ELF-1 (cell line): ENCODE results near the gene MYO5B.
"Not testable (repeated sequence)": the region's sequence is repeated elsewhere in the genome, so short reads cannot be mapped to it uniquely, and the experiment has no call there.

Source experiments
- DNase-seq: peaks from one replicate; pipeline ENCODE4 v3.0.0-alpha.2; 2016; ENCODE audit warnings: low read depth, low spot score

MYO5B gene

DNA sequence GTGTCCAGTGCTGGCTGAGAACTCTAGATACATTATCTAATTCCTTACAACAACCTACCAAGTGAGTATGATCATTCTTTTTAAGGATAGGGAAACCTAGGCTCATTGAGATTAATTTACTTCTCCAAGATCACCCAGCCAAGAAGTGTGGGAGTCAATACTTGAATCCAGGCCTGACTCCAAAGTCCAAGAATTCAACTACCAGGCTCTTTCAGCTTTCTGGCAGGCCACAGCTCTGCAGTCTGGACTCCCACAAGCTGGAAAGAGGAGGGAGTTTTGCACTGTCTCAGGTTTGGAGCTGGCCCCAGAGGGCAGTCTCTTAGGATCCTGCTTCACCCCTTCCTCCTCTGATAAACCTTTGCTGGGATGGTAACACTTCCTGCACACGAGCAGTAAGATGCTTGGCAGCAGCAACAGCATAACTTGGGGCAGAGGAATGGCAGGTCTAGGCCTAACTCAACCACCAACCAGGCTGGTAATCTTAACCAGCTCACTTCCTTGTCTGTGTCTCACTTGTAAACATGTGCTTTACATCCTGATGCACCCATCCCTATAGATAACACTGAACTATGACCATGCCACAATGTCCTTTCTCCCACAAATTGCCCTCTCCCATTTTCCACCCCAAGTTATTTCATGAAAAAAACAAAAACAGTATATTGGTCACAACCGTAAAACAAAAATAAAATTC, 270.5 kb downstream of the MYO5B start:
- DNase-seq = no peak

DNA sequence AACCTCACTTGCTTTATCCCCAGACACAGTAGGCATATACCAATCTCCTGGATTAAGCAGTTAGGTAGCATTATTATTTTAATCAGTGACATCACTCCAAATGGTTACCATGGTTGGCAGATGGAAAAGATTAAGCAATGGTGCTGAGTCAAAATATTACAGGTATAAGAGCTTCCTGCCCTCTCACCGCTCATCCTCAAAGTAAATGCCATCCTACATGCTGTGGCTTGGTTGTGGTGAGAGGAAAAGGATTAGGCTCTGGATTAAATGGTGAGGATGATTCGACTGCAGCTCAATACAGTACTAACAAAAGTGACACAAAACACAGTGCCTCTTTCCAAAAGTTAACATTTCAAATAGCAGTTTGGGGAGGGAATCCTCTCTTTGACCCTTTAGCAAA, 272.7 kb downstream of the MYO5B start:
- DNase-seq = no peak

DNA sequence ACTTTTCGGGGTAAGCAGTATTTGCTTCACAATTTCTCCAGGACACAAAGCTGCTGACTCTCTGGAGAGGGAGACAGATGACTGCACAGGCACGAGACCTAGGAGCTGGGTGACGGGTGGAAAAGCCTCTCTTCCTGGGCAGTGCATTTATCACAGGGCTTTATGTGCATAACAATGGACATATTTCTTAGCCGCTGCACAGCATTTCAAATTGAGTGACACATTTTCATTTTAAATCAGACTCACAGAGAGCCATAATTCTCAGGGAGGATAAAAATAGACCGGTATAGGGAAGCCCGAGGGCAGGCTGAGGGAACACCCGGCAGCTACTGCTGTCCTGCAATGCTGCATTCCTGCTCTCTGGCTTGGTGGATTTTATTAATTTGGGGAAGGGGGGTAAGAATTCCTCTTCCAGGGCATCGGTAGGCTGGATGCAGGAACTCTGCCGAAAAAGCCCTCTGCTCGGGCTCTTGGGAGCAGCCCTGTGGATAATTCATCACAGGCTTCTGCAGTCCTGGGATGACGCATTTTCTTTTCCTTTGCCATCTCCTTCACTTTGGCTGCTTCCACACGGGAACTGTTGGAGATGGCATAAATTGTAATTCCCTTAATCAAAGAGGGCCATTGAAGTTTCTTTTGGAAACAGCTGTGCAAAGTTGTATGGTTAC, 273.5 kb downstream of the MYO5B start:
- no peak for DNase-seq

DNA sequence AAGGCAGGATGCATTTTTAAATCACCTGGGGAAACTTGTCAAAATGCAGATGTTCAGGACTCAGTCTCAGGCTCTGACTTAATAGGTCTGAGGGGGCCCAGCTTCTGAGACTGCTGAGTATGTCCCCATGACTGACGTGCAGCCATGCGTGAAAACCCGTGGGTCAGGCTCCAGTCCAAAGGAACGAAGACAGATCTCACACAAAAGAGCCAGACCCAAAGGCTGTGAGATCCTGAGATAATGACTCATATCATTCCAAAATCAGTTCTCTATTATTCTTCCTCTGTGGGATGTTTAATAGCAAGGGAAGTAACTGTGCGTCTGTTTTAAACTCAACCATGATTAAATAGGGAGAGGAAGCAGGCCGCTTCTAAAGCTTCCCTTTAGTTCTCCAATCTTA, 274.2 kb downstream of the MYO5B start:
- DNase-seq = no peak

DNA sequence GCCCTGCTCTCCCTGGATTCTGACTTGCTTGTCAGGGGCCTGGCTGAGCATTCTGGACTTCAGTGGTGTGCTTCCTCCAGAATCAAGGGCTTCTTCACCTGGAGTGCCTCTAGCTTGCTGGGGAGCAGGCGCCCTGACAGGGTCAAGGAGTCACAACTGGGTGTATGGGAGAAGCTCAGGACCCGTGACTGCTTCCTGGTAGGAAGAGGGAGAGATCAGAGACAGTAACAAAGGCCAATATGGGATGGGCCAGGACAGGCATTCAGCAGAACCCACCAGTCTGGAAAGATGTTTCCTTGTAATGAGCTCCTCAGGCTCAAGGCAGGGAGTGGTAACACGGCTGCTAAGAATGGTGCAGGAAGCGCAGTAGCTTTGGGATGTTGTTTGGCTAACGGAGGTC, 277.2 kb downstream of the MYO5B start:
- no peak for DNase-seq

DNA sequence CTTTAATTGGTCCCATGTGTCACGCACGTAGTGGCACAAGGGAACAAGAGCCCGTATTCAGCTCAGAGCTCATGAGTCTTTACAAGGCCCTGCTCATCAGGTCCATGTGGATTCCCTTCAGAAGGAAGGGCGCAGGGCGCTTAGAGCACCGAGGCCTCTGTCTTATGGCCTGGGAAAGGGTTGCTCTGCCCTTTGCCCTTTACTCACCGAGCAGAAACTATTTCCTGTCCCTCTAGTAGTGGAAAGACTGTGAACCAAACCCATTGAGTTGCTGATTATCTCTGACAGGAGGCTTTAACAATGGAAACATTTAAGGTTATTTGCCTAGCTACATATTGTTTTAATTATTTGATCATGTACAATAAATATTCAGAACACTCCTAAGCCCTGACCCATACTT, 279.6 kb downstream of the MYO5B start:
- no peak for DNase-seq

DNA sequence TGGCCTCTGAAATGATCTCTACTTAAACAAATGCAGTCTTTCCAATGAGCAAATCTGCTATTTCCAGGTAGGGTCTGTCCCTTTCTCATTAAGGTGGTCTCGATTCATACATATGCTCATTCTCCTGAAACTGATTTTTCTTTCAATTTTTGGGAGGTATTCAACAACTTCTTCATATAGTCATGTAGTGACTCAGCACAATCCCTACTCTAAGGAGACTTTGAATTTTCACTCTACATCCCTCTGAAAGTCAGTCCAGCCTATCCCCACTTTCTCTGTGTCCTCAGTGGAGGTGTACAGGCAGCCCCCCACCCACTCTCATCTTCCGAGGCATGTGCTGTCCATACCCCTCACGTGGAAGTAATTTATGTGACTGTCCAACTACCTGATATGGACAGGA, 281.7 kb downstream of the MYO5B start:
- no peak for DNase-seq

DNA sequence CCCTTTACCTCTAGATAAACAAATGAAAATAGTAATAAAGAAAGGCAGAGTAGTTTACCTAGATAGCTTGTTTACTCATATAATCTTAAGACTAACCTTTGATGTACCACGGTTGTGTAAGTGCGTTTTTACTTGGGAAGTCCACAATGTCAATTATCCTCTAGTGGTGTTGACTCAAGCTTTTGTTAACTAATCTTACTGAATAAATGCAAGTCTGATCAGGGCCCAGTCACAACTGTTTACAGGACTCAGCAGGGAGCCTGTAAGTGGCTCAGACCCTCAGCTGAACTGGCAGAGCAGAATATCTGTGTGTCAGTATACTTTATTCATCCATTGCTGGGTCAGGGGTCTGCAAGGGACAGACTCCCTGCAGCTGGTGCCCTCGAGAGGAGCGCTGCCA, 283.5 kb downstream of the MYO5B start:
- no peak for DNase-seq

DNA sequence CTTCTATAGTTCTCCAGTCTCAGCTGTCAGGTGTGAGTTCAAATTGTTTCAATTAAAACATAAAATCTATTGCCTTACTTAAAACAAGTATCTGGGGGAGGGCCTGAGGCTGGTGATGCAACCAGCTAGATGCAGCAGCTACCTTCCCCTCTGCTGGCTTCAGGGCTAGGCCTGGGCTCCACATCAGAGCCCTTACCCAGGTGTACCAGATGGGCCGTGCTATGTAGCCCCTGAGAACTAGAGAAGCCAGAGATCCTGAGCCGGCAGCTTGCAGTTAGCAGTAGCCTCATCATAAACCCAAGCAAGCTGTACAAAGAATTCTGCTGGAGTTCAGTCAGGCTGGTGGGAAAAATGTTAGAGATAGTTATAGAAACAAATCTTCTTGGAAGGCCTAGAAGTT, 284.0 kb downstream of the MYO5B start:
- no peak for DNase-seq

DNA sequence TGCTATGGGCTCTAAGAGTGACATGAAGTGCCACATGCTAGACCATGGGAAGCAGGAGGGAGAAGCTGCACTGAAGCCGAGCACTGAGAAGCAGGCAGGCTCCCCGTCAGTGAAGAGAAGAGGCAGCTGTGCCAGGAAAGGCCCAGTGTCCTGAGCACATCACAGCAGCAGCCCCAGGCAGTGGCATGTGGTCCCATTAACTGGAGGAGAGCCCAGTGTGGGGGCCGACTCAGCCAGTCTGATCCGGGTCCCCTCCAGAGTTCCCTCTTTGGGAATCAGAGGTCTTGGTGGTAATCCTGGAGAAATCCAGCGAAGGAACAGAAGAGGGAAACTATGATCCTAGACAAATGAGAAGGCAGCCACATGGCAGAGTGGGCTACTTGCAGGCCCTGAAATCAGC, 284.9 kb downstream of the MYO5B start:
- no peak for DNase-seq

DNA sequence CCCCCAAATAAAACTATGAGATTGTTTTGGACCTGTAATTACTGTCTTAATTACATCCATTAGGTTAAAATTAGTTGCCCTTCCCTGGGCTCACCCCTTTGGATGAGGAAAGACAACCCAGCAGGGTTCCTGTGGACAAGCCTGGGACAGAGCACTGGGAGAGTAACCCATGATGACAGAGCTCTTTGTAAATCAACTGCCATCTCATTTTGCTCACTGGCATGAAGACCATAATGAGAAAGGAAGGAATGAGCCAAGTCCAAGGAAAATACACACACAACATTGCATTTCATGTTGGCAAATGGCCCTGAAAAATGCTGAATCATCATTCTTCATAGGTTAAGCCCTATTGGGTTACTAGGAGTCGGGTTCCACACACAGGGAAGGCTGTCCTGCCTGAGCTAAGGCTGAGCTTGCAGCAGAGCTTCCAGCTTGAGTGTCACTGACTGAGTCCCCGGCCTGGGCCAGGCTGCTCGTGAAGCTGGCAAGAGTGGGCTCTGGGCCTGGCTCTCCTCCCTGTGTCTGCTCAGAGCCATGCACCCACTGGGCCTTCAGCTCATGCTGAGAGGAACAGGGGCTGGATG, 287.5 kb downstream of the MYO5B start:
- no peak for DNase-seq

DNA sequence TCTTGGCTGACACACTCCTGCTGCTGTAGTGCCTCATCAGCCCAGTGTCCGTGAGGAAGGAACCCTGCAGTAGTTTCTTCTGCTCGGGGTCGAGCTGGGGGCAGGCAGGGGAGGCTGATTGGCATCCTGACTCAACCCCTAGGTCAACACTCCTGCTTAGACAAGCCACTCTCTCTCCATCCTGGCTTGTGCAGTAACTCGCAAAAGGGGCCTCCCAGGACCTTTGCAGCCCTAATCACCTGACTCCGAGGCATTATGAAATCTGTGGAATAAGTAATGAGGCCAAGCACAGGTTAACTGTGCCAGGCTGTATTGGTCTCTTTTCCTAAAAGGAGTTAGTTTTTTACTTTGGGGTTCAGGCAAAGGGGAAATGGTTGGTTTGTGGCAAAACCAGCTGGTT, 289.2 kb downstream of the MYO5B start:
- no peak for DNase-seq

DNA sequence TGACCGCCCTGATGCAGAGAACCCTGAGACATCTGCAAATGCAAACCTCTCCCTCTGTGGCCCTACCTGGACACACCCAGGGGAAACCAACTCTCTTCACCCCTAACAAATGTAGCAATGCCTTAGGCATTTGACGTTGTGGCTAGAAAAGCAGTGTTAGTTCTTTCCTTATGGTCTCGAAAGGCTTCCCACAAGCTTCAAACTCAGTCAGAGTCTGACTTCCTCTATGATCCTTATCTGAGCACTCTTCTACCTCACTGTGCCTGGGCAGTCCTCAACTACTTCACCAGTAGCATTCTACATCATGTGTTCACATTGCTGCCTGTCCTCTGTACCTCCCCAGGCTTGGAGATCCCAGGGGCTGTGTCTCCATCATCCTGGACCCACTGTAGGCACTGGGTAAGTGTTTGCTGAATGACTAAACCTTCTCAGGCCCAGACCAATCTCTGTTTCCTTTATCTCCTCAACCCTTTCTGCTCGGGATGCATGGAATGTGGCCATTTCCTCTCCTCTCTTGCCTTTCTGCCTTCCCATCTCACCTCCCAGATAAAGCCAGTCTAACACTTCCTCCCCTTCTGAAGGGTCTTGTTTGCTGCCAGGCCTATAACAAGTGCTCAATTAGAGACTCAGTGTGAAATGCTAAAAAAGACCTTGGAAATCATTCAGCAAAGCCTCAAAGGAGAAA, 289.9 kb downstream of the MYO5B start:
- DNase-seq = peak; percentile 33

DNA sequence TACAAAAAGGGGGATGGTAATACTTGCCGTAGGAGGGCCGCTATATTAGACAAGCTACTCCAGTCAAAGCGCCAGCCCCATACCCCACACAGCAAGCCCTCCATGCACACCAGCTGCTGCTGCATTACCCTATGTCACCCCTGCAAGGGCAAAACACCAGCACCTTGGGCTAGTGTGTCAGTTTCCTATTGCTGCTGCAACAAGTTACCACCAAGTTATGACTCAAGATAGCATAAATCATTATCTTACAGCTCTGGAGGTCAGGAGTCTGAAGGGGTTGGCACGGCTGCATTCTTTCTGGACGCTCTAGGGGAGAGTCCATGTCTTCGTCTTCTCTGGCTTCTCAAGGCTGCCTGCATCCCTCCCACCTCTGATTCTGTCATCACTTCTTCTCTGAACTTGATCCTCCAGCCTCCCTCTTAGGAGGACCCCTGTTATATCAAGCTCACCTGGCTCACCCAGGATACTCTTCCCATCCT, 293.0 kb downstream of the MYO5B start:
- DNase-seq = no peak

DNA sequence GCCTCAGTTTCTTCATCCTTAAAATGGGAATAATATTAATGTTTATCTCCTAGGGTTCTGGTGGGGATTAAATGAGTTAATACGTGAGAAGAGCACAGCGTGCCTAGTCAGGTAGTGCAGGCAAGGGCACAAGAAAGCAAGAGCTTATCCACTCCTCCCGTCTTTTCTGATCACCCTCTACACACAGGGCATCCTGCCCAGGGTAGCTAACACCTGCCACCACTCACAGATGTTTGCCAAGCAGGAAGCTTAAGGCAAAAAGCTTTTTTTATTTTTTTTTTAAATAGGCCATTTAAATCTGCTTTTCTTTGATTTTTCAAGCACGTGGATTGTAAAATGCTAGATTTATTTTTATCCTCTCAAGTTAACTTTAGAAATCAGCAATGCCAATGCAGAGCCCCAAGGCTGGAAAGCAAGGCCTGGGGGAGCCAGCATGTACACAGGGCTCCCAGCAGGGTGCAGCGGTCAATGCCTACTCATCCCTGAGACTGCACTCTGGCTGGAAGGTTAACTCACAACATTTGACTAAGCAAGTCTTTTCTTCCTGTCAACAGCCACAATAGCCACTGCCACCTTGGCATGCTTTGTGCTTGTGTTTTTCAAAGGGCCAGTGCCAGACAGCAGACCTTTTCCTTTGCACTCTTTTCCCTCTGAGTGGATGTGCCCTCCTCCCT, 295.2 kb downstream of the MYO5B start:
- no peak for DNase-seq

DNA sequence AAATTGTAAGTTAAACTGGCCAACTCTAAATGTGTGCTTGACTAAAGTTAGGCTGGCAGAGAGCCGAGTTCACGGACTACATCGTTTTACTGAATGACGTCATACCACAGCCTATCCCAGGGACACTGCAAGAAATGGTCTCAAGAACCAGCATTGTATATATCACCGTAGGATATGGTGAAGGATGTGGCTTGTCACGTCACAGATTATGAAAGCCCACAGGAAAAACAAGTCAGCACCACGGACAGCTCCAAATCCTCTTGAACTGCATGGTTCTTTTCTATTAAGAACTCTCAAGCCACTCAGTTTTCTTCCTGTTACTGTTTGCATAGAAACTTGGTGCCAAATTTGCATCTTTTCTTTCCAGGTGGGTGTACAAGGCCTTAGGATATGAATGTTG, 296.5 kb downstream of the MYO5B start:
- peak; percentile 52 for DNase-seq

DNA sequence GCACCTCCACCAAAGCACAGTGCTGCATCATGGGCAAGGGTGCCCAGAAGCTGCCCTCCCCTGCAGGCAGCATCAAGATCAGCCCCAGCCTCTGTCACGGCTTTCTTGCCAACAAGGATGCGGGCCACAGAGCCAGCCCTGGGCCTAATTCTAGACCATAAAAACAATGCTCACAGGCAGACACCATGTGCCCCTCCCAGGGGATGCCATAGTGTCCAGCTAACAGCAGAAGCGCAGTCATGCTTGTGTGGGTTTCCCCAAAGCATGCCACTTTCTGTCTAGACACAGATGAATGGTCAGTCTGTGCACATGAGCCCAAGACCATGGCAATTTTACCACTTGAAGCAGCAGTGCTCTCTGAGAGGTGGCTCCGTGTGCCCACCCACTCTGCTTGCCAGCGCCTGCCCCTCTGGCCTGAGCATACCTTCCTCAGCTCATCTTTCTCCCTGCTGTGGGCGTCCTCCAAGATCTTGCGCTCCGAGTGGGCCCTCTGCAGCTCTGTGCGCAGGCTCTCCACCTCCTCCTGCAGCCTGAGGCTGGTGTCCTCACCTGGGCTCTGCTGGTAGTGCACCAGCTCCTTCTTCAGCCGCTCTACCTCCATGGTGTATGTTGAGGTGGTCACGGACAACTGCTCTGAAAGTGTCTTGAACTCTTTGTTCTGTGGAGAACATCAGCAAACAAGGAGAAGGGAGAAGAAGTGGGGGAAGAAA, 300.3 kb downstream of the MYO5B start:
- no peak for DNase-seq

DNA sequence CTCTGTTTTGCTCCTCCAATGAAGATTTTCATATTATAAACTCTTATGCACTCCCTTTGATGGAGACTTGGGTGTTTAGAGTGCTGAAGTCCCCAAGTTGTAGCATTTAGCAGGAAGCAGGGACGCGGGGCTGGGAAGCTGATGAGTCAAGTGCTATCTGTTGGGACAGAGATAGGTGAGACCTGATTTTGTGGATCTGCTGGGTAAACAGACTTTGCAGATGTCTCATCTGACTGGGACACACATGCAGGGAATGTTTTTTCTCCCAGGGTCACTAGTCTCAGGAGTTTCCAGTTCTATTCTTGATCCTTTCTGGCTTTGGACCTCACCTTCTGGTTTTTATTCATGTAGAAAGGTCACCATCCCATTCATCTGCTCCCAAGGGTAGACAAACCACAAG, 301.9 kb downstream of the MYO5B start:
- no peak for DNase-seq

DNA sequence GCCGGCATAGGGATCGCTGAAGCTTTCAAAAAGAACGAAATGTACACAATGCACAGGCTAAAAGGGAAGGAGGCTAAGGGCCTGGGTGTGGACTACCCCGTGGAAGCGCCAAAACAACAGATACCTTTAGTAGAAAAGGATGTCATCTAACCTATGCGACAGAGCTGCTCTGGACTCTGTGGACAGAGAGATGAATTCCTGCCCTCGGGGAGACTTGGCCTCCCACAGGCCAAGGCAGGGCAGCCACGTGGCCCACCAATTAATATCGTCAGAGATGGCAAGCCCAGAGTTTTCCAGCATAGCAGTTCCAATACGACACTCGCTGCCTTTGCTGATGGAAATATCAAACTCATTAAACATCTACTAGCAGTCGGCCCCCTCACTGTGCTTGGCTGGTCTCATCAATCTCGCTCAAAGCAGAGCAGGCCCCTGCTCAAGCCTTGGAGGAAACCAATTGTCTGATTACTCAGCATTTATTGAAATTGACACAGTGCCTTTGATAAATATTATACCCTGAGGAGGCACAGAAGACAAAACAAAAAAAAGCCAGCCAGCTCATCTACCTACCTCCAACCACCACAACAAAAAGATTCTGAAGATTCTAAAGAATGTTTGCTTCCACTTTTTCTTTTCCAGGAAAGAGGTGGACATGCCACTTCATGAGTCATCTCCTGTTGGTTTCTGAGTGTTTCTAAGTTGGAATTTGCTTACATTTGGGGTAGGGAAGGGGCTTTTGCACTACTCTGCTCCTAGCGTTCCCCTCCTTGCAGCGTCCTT, 302.6 kb downstream of the MYO5B start:
- no peak for DNase-seq

DNA sequence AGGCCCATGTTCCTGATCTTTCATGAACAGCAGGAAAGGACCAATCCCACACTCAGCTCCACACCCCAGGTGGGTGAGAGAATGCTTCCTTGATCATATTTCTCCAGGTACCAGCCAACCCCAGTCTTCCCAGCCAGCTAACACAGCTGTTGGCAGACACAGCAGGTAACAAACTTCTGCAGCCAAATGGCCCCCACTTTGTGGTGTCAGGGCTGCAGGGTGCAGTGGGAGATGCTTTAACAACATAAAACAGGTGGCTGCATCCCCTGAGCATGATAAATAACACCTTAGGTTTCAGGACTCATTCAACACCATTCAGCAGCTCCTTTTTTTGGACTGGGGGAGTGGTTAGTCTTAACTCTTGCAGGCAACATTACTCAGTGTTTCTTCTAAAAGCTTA, 304.9 kb downstream of the MYO5B start:
- no peak for DNase-seq

DNA sequence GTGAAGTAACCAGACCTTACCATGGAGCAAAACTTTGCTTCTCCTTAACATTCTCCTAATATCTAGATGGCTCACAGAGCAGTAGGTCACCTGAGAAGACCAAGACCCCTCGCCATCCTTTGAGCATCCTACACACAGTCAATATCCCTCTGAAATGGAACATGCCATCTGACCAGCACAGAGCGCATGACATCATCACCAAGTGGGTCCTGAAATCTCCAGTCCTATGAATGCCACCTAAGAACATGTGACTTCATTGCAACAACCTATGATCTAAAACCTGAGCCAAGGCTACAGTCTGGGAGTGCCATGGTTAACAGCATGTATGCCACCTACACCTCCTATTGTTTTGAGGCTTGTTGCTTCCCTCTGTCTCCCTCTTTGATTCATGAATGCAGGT, 305.4 kb downstream of the MYO5B start:
- not testable (repeated sequence) for DNase-seq
